ELF-1 (cell line): Measurements from ENCODE around the gene RAD21L1.

Experiments
- DNase-seq: peaks from one replicate; pipeline ENCODE4 v3.0.0-alpha.2; 2016; ENCODE audit warnings: low read depth, low spot score

RAD21L1 gene

GRCh38 chr20:1225783-1226654 lies at the start of gene RAD21L1:
TSS of gene RAD21L1 (plus strand) at chr20:1226044. CDS start at chr20:1228454, 2,410 bp downstream.
- DNase-seq = peak; percentile 68

- DNase-seq = peak; percentile 74
These were observed 48.2 kb upstream of the RAD21L1 start for GRCh38 chr20:1177680-1178079.

- DNase-seq = no peak
These were observed 47.7 kb upstream of the RAD21L1 start for GRCh38 chr20:1178103-1178502.

- DNase-seq = no peak
These were observed 47.2 kb upstream of the RAD21L1 start for GRCh38 chr20:1178623-1179022.

GRCh38 chr20:1180949-1181348 lies 44.9 kb upstream of the RAD21L1 start:
- no peak for DNase-seq

GRCh38 chr20:1182106-1182505 lies 43.7 kb upstream of the RAD21L1 start:
- DNase-seq = no peak

GRCh38 chr20:1183153-1183552 lies 42.7 kb upstream of the RAD21L1 start:
- no peak for DNase-seq

- DNase-seq = no peak
These were observed 41.6 kb upstream of the RAD21L1 start for GRCh38 chr20:1184260-1184637.

GRCh38 chr20:1184638-1185315 lies 41.1 kb upstream of the RAD21L1 start, which contains the start of gene TMEM74B:
TSS of gene TMEM74B (minus strand) at chr20:1184981. CDS start at chr20:1183801, 1,180 bp downstream.
- no peak for DNase-seq

- DNase-seq = no peak
These were observed 40.5 kb upstream of the RAD21L1 start for GRCh38 chr20:1185316-1185741.

- peak; percentile 59 for DNase-seq
These were observed 40.0 kb upstream of the RAD21L1 start for GRCh38 chr20:1185790-1186334.

GRCh38 chr20:1186367-1186991 lies 39.4 kb upstream of the RAD21L1 start:
- DNase-seq = peak; percentile 74

- DNase-seq = no peak
These were observed 38.2 kb upstream of the RAD21L1 start for GRCh38 chr20:1187605-1188171.

- DNase-seq = no peak
These were observed 37.5 kb upstream of the RAD21L1 start for GRCh38 chr20:1188347-1188746.

- no peak for DNase-seq
These were observed 36.0 kb upstream of the RAD21L1 start for GRCh38 chr20:1189827-1190226.

GRCh38 chr20:1190847-1191246 lies 35.0 kb upstream of the RAD21L1 start:
- DNase-seq = no peak

- no peak for DNase-seq
These were observed 34.5 kb upstream of the RAD21L1 start for GRCh38 chr20:1191299-1191698.

- DNase-seq = no peak
These were observed 30.6 kb upstream of the RAD21L1 start for GRCh38 chr20:1195226-1195625.

- DNase-seq = no peak
These were observed 29.2 kb upstream of the RAD21L1 start for GRCh38 chr20:1196634-1197033.

GRCh38 chr20:1197801-1198200 lies 28.0 kb upstream of the RAD21L1 start:
- no peak for DNase-seq

- DNase-seq = no peak
These were observed 27.1 kb upstream of the RAD21L1 start for GRCh38 chr20:1198751-1199150.
